ENCODE data around the gene YKT6.

Gene YKT6

DNA sequence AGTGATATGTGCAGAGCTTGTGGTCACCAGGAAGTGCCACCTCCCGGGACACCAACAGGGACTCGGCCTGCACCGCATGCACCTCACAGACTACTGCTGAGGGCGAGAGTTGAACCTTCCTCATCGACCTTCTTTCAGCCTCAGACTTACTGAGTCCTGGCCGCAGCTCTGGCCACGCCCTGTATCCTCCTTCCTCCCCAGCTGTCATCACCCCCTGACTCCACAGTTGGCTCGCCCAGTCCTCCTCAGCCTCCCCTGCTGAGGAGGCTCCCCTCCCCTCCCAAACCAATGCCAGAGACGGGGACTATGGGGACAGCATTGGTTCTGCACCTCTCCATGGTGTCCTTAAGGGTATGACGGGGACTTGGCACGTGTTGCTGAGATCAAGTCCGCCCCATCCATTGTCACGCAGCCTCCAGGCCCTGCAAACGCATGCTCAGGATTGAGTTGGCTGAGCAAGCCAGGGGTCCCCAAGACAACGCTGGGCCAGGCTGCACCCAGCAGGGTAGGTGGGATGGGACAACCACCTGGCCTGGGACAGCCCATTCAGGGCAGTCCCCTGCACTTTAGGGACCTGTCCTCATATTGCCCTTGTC is 49.0 kb downstream of the YKT6 start:
- DNase-seq = no peak
- TF ChIP-seq GATA1 (IDR thresholded peaks at IDR 0.05; ENCODE audit: low read depth, low read length) (no peak), POLR2A (IDR thresholded peaks at IDR 0.05; ENCODE audit: low read length) (no peak)

DNA sequence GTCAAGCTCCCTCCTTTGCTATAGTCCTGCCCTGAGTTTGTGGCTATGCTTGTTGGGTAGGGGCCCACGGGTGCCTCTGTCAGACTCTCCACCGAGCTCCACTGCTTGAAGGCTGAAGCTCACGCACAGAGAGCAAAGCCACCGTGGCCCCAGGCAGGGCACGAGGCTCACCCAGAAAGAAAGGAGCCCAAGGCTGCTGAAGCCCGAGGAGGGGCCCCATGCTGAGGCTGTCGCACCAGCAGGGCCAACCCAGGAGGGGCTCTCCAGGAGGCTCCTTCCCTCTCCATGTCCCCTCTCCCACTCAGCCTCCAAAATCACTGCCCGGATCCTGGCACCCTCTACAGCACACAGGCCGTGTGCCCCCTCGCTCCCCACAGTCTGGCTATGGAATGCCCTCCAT is 50.5 kb downstream of the YKT6 start:
- no peak for TF ChIP-seq GATA1 (IDR thresholded peaks at IDR 0.05; ENCODE audit: low read depth, low read length)
- TF ChIP-seq POLR2A (IDR thresholded peaks at IDR 0.05; ENCODE audit: low read length) = no peak
- DNase-seq = no peak

DNA sequence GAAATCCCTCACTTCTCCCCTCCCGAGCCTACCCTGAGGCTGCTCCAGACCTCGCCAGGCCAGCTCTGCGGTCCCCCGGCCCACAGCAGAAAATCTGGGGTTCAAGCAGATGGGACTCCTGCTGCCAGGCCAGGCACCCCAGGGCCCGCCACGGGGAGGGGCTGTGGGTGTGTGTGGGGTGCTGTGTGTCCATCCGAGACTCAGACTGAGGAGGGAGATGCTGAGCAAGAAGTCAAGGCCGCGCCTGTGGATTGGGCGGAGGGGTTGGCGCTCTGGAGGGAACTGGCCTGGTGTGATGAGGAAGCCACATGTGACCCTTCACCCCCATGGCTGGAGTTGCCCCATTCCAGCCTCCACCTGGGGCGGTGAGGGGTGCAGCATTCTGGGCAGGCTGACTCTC is 51.1 kb downstream of the YKT6 start:
- DNase-seq = no peak
- TF ChIP-seq GATA1 (IDR thresholded peaks at IDR 0.05; ENCODE audit: low read depth, low read length) (no peak), POLR2A (IDR thresholded peaks at IDR 0.05; ENCODE audit: low read length) (no peak)

DNA sequence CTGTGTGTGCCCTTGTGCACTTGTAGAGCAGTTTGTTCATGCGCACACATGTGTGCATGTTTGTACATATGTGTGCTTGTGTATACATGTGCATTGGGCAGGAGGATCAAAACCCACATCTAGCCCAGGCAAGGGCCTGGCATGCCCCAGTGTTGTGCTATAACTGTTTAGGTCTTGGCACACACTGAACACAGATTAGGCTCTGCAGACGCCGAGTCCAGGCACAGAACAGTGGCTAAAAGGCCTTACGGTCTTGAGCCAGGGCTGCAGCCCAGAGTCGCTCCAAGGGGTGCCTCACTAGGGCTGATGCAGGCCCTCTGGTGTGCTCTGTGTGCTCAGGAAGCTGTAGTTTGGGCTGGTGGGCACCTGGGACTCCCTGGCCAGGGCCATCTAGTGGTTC is 55.7 kb downstream of the YKT6 start:
- TF ChIP-seq POLR2A (IDR thresholded peaks at IDR 0.05; ENCODE audit: low read length) = no peak
- TF ChIP-seq GATA1 (IDR thresholded peaks at IDR 0.05; ENCODE audit: low read depth, low read length) = no peak
- DNase-seq = no peak

DNA sequence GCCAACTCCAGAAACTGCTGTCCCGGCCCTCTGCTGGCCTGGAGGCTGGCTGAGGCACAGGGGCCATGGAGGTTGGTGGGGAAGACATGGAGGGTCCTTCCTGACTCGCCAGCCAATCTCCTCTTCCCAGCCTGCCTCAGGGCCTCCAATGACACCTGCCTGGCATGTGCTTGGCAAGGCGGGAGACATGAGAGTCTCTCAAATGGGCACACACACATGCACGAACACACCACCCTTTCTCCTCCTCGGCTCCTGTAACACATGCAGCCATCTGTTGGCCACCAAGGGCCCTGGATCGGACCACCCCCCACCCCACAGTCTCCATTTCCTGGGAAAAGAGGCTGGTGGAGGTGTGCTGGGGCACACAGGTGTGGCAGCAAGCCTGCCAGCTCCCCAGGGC is 56.4 kb downstream of the YKT6 start:
- DNase-seq = no peak
- TF ChIP-seq GATA1 (IDR thresholded peaks at IDR 0.05; ENCODE audit: low read depth, low read length) (no peak), POLR2A (IDR thresholded peaks at IDR 0.05; ENCODE audit: low read length) (no peak)

DNA sequence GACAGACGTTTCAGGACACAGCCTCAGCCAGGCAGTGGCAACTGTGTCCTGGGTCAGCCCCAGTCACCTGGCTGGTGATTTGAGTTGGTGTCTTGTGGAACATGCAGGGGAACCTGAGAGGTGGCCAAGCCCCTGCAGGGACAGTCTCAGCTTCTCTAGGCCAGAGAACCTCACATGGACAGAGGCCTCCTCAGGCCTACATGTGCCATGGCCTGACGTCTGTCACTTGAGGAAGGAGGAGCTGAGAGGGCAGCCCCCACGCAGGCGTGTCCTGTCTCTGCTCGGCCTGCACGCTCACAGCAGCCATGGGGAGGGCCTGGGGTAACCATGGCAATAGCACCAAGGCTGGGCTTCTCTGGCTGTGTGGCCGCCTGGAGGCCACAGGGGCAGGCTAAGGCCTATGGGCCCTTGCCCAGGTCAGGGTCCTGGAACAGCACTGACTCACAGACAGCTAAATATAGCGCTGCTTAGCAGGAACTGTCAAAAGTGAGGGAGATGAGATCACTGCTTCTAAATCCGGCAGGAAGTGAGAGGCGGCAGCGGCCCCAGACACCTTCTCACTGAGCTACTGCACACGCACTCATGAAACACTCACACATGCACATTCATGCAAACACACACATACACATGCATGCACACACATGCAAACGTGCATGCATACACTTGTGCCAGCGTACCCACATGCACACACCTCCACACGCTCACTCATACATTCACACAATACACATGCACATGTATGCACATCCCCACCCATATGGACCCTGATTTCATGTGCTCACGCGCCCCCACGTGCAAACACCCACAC is 57.0 kb downstream of the YKT6 start:
- TF ChIP-seq GATA1 (IDR thresholded peaks at IDR 0.05; ENCODE audit: low read depth, low read length) (no peak), POLR2A (IDR thresholded peaks at IDR 0.05; ENCODE audit: low read length) (no peak)

DNA sequence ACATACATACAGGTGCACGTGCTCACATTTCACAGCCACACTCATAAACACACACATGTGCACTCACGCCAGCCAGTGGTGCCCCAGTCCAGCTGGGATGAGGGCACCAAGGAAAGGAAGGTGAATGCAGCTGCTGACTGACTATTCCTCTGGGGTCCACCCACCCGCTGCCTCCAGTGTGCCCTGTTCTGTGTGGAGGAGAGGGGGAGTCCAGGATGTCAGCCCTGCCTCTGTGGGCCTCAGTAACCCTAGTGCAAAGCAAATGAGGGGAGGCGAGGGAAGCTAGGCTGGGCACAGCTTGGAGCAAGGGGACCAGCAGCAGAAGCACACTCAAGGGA is 57.6 kb downstream of the YKT6 start:
- no peak for TF ChIP-seq GATA1 (IDR thresholded peaks at IDR 0.05; ENCODE audit: low read depth, low read length)
- TF ChIP-seq POLR2A (IDR thresholded peaks at IDR 0.05; ENCODE audit: low read length) = no peak

More for the DNA sequence above, 57.0 kb downstream of the YKT6 start:
- peak; percentile 8 to 23 for DNase-seq

DNA sequence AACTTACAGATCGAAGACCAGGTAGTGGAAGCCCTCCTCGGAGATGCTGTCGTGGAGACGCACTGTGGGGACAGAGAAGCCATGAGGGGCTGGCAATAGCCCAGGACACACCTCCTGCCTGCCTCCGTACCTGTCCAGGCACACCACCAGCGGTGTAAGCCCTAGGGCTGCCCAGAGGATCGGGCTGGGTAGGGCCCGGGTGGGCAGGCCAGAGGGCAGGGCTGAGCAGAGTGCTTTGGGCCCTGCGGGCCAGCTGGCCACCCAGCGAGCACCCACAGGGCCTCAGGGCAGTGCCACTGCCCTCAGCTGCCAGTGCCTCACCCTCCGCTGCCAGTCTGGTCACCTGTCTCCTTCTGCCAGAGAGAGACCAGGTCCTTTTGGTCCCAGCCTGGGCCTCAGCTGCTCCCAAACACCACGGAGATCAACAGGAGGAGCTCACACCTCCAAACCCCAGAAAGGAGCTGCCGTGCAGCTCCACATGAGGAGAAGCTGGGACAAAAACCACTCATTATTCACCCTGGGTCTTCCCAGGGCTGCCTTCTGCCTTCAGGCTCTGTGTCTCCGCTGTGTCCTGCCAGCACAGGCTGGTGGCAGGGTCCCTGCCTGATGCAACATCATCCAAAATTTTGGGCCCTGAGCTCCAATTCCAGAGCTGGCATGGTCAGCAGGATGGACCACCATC is 58.2 kb downstream of the YKT6 start:
- no peak for DNase-seq
- TF ChIP-seq GATA1 (IDR thresholded peaks at IDR 0.05; ENCODE audit: low read depth, low read length) = no peak
- no peak for TF ChIP-seq POLR2A (IDR thresholded peaks at IDR 0.05; ENCODE audit: low read length)

More for the DNA sequence above, 57.6 kb downstream of the YKT6 start:
- no peak for DNase-seq

DNA sequence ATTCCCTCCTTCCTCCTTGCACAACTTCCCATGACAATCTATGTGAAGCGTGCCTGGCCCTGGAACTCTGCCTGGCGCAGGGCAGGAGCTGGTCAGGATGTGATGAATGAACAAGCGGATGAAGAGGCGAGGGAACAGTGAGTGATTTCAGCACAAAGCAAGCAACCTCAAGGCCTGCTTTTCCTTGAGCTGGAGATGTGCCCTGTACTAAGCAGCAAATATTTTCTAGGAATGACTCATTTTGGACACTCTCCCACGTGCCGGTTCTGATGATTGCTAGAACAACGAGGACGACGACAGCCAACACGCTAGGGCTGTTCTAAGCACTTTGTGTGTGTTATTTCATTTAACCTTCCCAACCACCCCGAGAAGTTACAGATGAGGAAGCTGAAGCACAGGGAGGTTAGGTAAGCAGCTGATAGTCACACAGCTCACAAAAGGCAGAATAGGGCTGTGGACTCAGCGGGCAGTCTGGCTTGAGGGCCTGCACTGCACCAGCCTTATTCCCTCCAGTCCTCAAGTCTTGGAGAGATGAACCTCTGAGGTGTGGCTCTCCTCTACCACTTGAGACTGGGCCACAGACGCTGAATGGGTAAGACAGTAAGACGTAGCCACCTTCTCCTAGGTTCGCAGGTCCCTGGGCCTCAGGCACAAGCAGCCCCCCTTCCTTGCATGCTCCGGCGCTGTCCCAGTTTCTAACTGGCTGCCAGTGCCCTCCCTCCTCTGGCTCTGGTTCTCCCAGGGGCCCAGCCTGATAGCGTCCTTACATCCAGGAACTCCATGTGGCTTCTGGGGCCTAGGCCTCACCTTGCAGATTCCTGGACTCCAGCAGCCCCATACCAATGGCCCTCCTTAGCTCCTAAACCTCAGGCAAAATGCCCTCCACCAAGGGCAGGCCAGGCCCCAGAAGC is 59.0 kb downstream of the YKT6 start:
- DNase-seq = no peak
- TF ChIP-seq POLR2A (IDR thresholded peaks at IDR 0.05; ENCODE audit: low read length) (no peak), GATA1 (IDR thresholded peaks at IDR 0.05; ENCODE audit: low read depth, low read length) (no peak)

DNA sequence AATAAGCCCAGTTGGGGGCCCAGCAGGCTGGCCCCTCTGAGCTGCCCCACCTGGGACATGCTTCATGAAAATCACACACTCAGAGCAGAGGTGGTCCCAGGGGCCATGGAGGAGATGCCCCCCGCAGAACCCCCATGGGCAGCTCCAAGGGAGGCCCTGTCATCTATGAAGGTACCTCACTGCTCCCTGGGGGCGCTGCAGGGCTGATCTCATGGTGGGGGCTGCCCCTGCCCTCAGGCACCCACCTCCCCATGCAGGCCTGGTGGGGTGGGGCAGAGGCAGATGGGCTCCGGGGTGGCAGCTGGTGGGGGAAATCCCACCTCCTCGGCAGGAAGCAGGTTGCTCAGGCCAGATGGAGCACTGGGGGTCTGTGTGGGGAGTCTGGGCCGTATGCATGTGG is 60.5 kb downstream of the YKT6 start:
- no peak for TF ChIP-seq GATA1 (IDR thresholded peaks at IDR 0.05; ENCODE audit: low read depth, low read length)
- no peak for TF ChIP-seq POLR2A (IDR thresholded peaks at IDR 0.05; ENCODE audit: low read length)

DNA sequence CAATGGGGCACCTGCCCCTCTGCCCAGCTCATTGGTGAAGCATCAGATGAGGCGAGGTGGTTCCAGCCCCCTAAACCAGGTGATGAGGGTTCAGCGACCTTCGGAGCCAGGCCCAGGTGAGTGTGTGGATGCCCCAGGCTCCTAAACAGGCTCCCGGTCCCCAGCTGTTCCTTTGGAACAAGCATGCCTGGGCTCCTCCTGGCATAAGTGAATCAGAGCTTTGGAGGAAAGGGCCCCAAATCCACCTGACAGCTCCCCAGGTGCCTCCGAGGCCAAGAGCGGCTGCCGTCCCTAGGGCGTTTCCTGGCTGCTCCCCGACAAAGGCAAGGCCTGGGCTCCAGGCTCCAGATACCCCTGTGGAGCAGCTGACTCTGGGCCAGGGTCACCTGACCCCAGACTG is 61.3 kb downstream of the YKT6 start:
- TF ChIP-seq GATA1 (IDR thresholded peaks at IDR 0.05; ENCODE audit: low read depth, low read length) (no peak), POLR2A (IDR thresholded peaks at IDR 0.05; ENCODE audit: low read length) (no peak)
- no peak for DNase-seq

More for the DNA sequence above, 60.5 kb downstream of the YKT6 start:
- no peak for DNase-seq

DNA sequence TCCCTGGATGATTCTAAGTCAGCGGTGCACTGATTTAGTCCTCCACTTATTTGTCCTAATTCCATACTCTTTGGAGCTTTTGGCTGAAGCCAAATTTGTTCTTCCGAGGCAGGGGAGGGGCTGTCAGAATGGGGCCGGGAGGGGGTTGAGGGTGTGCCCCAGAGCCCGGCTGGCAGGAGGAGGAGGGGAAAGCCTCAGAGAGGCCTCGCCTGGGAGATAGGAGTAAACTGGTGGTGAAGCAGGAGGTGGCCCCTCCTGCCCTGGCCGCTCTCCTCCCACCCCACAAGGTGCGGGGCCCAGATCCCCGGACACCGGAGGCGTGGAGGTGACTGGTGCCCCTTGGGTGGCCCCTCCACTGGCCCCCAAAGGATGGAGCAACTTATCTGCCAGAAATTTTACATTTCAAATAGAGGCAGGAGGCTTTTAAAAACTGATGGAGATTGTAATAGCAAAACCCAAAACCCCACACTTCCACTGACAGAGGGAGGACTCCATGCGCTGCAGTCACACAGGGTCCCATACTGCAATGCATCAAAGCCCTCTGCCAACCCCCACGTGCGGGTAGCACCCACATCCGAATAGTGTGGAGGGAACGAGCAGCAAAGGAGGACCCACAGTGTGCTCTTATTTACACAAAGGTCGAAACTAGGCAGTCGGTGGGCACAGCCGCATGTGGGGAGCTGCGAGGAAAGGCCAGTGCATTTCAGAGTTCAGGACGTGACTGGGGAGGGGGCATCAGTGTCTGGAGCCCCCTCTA is 62.7 kb downstream of the YKT6 start:
- DNase-seq = no peak
- TF ChIP-seq GATA1 (IDR thresholded peaks at IDR 0.05; ENCODE audit: low read depth, low read length) (no peak), POLR2A (IDR thresholded peaks at IDR 0.05; ENCODE audit: low read length) (no peak)
